HPDE6-E6E7 (cell line): Measurements from ENCODE around the gene NDUFS6.
"Not testable (repeated sequence)": the region's sequence is repeated elsewhere in the genome, so short reads cannot be mapped to it uniquely, and the experiment has no call there.

Source experiments
- DNase-seq: peaks from one replicate; pipeline ENCODE4 v3.0.0; 2011; ENCODE audit warnings: missing footprints; ENCODE audit errors: extremely low spot score

Gene NDUFS6

GRCh38 chr5:1832511-1833250, 31.5 kb downstream of the NDUFS6 start:
- no peak for DNase-seq

GRCh38 chr5:1833264-1834021, 32.2 kb downstream of the NDUFS6 start:
- no peak for DNase-seq

GRCh38 chr5:1834022-1834551, 32.9 kb downstream of the NDUFS6 start:
- DNase-seq: no peak

GRCh38 chr5:1834721-1835429, 33.7 kb downstream of the NDUFS6 start:
- no peak for DNase-seq

- DNase-seq: no peak
Measured at GRCh38 chr5:1835431-1835830, 34.2 kb downstream of the NDUFS6 start.

- no peak for DNase-seq
Measured at GRCh38 chr5:1836176-1836890, 35.1 kb downstream of the NDUFS6 start.

GRCh38 chr5:1836891-1837880, 36.0 kb downstream of the NDUFS6 start:
- no peak for DNase-seq

- no peak for DNase-seq
Measured at GRCh38 chr5:1838013-1838412, 36.8 kb downstream of the NDUFS6 start.

- DNase-seq: no peak
Measured at GRCh38 chr5:1840071-1840547, 38.9 kb downstream of the NDUFS6 start.

GRCh38 chr5:1840741-1841521, 39.7 kb downstream of the NDUFS6 start:
- DNase-seq: no peak

GRCh38 chr5:1842004-1842819, 41.0 kb downstream of the NDUFS6 start:
- DNase-seq: no peak

GRCh38 chr5:1843761-1844160, 42.6 kb downstream of the NDUFS6 start:
- DNase-seq: not testable (repeated sequence)

GRCh38 chr5:1844708-1845436, 43.7 kb downstream of the NDUFS6 start:
- no peak for DNase-seq

GRCh38 chr5:1845696-1846095, 44.5 kb downstream of the NDUFS6 start:
- no peak for DNase-seq

- DNase-seq: no peak
Measured at GRCh38 chr5:1846583-1846982, 45.4 kb downstream of the NDUFS6 start.

- no peak for DNase-seq
Measured at GRCh38 chr5:1847056-1847455, 45.8 kb downstream of the NDUFS6 start.

GRCh38 chr5:1847611-1848010, 46.4 kb downstream of the NDUFS6 start:
- no peak for DNase-seq
